A549 (cell line): Measurements from ENCODE around the gene TLR5.

ENCODE experiments used
- CBX2 ChIP-seq: fragments of 200-600 bp; sonication (generic); IDR thresholded peaks from 2 replicates; pipeline ENCODE4 v1.6.1; 2016; ENCODE audit warnings: low read depth, mild to moderate bottlenecking, borderline replicate concordance
- EP300 ChIP-seq, 2 experiments: fragments of >200 bp; sonication (Bioruptor Twin); formaldehyde crosslinking; IDR thresholded peaks; 2 replicates in 1 of 2; 3 replicates in 1 of 2; pipeline ENCODE4 v1.6.1; 2016 to 2017
- POLR2A ChIP-seq: IDR thresholded peaks from 2 replicates; pipeline ENCODE4 v1.6.1; 2012; ENCODE audit warnings: mild to moderate bottlenecking, low read length
- ZFP36 ChIP-seq: fragments of 450-650 bp; IDR thresholded peaks from 2 replicates; pipeline ENCODE4 v1.6.1; 2014; ENCODE audit warnings: borderline replicate concordance; ENCODE audit not compliant: partially characterized antibody
- TF ChIP-seq, protein P1 (sequence below): fragments of >200 bp; sonication (Bioruptor Twin); formaldehyde crosslinking; IDR thresholded peaks from 3 replicates; pipeline ENCODE4 v1.5.1; 2016

DNA sequence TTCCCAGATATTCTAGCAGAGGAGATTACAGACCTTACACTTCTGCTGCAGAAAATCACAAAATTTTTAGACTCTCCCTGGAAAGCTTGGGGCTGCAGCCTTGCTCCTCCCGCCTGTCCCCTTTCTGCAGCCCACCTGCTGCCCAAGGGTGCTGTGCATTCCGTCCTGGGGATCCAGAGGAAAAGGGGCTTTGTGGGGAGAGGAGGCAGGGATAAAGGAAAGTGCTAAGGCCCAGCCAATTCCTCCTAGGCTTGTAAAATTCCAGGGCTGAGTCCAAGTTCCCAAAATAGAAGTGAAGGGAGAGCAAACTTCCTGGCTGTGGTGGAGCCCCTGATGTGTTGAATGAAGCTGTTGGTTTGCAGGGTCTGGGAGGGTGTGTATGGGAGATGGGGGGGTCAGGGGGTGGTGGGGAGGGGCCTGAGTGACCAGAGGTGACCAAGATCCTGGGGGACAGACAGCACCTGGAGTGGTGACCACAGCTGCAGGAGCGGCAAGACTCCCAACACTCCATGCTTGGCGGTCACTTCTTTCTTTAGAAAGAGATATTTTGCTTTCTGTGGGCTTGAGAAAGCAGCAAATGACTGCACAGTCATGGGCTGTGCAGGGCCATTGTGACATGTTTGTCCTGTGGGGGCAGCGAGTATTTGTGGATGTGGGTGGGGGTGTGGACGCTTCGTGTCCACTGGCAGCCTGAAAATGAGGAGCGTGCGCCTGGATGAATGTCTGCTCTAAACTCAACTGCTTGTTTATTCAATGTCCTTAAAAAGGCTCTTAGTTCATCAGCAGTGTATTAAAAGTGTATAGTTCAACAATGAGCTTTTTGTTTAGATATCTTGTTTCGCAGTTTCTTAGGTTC is 68.4 kb downstream of the TLR5 start:
- TF ChIP-seq POLR2A (no peak), ZFP36 (no peak), EP300 (IDR thresholded peaks at IDR 0.05) (no peak), CBX2 (no peak)
- TF ChIP-seq, protein P1, sequence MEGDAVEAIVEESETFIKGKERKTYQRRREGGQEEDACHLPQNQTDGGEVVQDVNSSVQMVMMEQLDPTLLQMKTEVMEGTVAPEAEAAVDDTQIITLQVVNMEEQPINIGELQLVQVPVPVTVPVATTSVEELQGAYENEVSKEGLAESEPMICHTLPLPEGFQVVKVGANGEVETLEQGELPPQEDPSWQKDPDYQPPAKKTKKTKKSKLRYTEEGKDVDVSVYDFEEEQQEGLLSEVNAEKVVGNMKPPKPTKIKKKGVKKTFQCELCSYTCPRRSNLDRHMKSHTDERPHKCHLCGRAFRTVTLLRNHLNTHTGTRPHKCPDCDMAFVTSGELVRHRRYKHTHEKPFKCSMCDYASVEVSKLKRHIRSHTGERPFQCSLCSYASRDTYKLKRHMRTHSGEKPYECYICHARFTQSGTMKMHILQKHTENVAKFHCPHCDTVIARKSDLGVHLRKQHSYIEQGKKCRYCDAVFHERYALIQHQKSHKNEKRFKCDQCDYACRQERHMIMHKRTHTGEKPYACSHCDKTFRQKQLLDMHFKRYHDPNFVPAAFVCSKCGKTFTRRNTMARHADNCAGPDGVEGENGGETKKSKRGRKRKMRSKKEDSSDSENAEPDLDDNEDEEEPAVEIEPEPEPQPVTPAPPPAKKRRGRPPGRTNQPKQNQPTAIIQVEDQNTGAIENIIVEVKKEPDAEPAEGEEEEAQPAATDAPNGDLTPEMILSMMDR: no peak
